SH-SY5Y (cell line): Measurements from ENCODE around the gene MYT1.

ENCODE experiments used
- GATA2 ChIP-seq: IDR thresholded peaks from 2 replicates; pipeline ENCODE4 v1.6.1; 2011; ENCODE audit warnings: mild to moderate bottlenecking, low read depth, low read length
- GATA3 ChIP-seq: IDR thresholded peaks from 2 replicates; pipeline ENCODE4 v1.6.1; 2011; ENCODE audit warnings: low read depth, mild to moderate bottlenecking, low read length, moderate library complexity

- TF ChIP-seq GATA2 (no peak), GATA3 (no peak)
These were observed 32.6 kb downstream of the MYT1 start for GRCh38 chr20:64196847-64197306.
